MV-4-11 (cell line): Measurements from ENCODE around the gene CALHM3.
"Not testable (repeated sequence)": the region's sequence is repeated elsewhere in the genome, so short reads cannot be mapped to it uniquely, and the experiment has no call there.

ENCODE experiments used
- DNase-seq: peaks from one replicate; lab custom pipeline; 2025; lab: John Stamatoyannopoulos, UW

CALHM3 gene, protein sequence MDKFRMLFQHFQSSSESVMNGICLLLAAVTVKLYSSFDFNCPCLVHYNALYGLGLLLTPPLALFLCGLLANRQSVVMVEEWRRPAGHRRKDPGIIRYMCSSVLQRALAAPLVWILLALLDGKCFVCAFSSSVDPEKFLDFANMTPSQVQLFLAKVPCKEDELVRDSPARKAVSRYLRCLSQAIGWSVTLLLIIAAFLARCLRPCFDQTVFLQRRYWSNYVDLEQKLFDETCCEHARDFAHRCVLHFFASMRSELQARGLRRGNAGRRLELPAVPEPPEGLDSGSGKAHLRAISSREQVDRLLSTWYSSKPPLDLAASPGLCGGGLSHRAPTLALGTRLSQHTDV

GRCh38 chr10:103479135-103479534, at the start of gene CALHM3:
Gene CALHM3 (minus strand): TSS chr10:103479240. CDS start chr10:103479032, 208 bp downstream.
- DNase-seq, result peak; percentile 7

DNA sequence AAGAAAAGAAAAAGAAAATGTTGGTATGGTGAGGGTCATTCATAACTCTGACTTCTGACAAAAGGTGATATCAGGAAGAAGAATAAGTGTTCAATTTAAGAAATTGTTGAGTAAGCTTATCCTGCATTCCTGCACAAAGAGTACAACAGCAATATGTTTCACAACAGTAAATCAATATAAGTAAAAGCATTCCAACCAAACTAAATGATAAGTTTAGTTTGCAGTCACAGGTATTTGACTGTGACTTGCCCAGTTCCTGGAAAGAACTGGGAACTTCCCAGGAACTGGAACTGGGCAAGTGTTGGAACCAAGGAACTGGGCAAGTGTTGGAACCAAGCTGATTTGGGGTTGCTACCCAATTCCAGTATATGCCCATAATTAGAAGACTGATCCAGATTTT, 49.5 kb upstream of the CALHM3 start:
- no peak for DNase-seq

GRCh38 chr10:103527476-103527875, 48.4 kb upstream of the CALHM3 start:
- DNase-seq, result not testable (repeated sequence)

DNA sequence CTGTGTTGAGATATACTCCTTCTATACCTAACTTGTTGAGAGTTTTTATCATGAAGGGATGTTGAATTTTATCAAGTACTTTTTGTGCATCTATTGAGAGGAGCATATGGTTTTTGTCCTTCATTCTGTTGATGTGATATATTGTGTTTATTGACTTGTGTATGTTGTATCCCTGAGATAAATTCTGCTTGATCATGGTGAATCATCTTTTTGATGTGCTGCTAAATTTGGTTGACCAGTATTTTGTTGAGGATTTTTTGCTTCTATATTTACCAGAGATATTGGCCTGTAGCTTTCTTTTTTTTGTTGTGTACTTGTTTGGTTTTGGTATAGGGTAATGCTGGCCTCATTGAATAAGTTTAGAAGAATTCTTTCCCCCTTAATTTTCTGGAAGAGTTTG, 46.9 kb upstream of the CALHM3 start:
- no peak for DNase-seq

GRCh38 chr10:103523683-103524082, 44.6 kb upstream of the CALHM3 start:
- DNase-seq, result no peak

DNA sequence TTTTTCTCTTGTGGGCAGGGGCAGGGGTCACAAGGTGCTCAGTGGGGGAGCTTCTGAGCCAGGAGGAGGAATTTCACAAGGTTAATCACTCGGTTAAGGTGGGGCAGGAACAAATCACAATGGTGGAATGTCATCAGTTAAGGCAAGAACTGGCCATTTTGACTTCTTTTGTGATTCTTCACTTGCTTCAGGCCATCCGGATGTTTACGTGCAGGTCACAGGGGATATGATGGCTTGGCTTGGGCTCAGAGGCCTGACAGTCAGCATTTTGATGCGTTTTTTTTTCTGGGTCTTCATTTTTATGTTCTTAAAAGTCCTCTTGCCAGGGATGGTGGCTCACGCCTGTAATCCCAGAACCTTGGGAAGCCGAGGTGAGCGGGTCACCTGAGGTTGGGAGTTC, 43.0 kb upstream of the CALHM3 start:
- not testable (repeated sequence) for DNase-seq

DNA sequence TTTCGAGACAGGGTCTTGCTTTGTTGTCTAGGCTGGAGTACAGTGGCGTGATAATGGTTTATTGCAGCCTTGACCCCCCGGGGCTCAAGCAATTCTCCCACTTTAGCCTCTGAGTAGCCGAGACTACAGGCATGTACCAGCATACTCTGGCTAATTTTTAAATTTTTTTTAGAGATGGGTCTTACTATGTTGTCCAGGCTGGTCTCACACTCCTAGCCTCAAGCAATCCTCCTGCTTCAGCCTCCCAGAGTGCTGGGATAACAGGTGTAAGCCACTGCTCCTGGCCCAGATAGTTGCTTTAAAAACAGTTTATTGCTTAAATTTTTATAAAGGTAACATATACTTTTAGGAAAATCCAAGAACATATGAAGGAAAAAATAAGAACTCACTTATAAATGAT, 40.8 kb upstream of the CALHM3 start:
- no peak for DNase-seq

GRCh38 chr10:103517234-103518085, 38.4 kb upstream of the CALHM3 start:
- no peak for DNase-seq

- no peak for DNase-seq
Measured at GRCh38 chr10:103514244-103514643, 35.2 kb upstream of the CALHM3 start.

- DNase-seq, result no peak
Measured at GRCh38 chr10:103513380-103514060, 34.5 kb upstream of the CALHM3 start.

GRCh38 chr10:103512591-103513379, 33.7 kb upstream of the CALHM3 start:
- no peak for DNase-seq

- DNase-seq, result no peak
Measured at GRCh38 chr10:103512166-103512565, 33.1 kb upstream of the CALHM3 start.

GRCh38 chr10:103510791-103511752, 32.0 kb upstream of the CALHM3 start:
- no peak for DNase-seq

DNA sequence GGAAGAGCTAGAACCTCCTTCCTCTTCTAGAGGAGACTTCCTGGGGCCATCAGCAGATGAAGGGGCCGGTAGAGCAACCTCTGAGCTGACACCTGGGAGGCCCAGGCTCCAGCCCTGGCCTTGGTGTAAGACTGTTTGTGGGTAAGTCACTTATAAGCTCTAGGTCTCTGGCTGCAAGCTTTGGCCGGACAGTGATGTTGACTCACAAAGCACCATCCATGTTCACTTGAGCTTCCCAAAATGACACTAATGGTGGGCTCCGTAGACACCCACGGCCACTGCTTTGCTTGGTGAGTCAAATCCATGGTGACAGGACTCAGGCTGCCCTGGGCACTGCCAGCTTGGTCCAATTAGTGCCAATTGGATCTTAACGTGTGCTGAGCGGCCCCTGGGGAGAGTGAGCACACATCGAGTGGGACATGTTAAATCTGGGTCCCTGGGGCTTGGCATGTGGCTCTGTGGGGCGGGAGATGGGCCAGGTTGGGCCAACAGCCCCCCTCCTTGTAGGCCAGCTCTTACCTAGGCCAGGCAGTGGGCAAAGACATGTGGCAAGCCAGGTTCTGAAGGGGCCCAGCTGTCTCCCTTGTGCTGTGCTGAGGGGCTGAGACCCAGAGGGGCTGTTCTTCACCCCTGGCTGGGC, 31.1 kb upstream of the CALHM3 start:
- DNase-seq, result no peak

GRCh38 chr10:103507235-103508191, 28.5 kb upstream of the CALHM3 start:
- no peak for DNase-seq

GRCh38 chr10:103506061-103506460, 27.0 kb upstream of the CALHM3 start:
- DNase-seq, result no peak

- DNase-seq, result peak; percentile 70
Measured at GRCh38 chr10:103504181-103504783, 25.2 kb upstream of the CALHM3 start.

DNA sequence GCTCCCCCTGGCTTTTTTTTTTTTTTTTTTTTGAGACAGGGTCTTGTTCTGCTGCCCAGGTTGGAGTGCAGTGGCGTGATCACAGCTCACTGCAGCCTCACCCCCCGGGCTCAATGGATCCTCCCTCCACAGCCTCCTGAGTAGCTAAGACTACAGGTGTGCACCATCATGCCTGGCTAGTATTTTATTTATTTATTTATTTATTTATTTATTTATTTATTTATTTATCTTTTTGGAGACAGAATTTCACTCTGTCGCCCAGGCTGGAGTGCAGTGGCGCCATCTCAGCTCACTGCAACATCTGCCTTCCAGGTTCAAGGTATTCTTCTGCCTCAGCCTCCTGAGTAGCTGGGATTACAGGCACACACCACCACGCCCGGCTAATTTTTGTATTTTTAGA, 24.7 kb upstream of the CALHM3 start:
- DNase-seq, result not testable (repeated sequence)
